Smooth muscle cell (in vitro differentiated cells): Measurements from ENCODE around the gene GPR149. TPM values are rescaled to one million over a fixed set of nuclear protein-coding genes. Genes with fewer than 3 reads are reported as not detected.

Experiments
- DNase-seq: peaks from one replicate; lab custom pipeline; 2025; ENCODE audit not compliant: unreplicated experiment; lab: John Stamatoyannopoulos, UW
- H2AFZ ChIP-seq: fragments of 200-600 bp; sonication (generic); 2 replicates; pipeline ENCODE4 v1.6.0; 2016; ENCODE audit warnings: antibody characterized with exemption, low read depth, mild to moderate bottlenecking
- H3F3A ChIP-seq: fragments of 200-600 bp; sonication (generic); 2 replicates; pipeline ENCODE4 v1.6.0; 2017; ENCODE audit warnings: antibody characterized with exemption, low read depth
- H3K27ac ChIP-seq: fragments of 200-600 bp; sonication (generic); 2 replicates; pipeline ENCODE4 v1.5.1; 2016; ENCODE audit warnings: low read depth, mild to moderate bottlenecking
- H3K27me3 ChIP-seq: fragments of 200-600 bp; sonication (generic); 2 replicates; pipeline ENCODE4 v1.6.1; 2016; ENCODE audit warnings: low read depth, mild to moderate bottlenecking
- H3K36me3 ChIP-seq: fragments of 200-600 bp; sonication (generic); 2 replicates; pipeline ENCODE4 v1.5.1; 2016; ENCODE audit warnings: low read depth
- H3K4me1 ChIP-seq: fragments of 200-600 bp; sonication (generic); 2 replicates; pipeline ENCODE4 v1.5.1; 2016; ENCODE audit warnings: low read depth
- H3K4me2 ChIP-seq: fragments of 200-600 bp; sonication (generic); 2 replicates; pipeline ENCODE4 v1.6.0; 2016; ENCODE audit warnings: mild to moderate bottlenecking
- H3K4me3 ChIP-seq: fragments of 200-600 bp; sonication (generic); 2 replicates; pipeline ENCODE4 v1.5.1; 2016; ENCODE audit warnings: mild to moderate bottlenecking
- H3K79me2 ChIP-seq: fragments of 200-600 bp; sonication (generic); 2 replicates; pipeline ENCODE4 v1.6.0; 2016; ENCODE audit warnings: low read depth, mild to moderate bottlenecking
- H3K9ac ChIP-seq: fragments of 200-600 bp; sonication (generic); 2 replicates; pipeline ENCODE4 v1.6.0; 2016; ENCODE audit warnings: low read depth
- H3K9me3 ChIP-seq: fragments of 200-600 bp; sonication (generic); replicated peaks from 2 replicates; pipeline ENCODE4 v1.5.1; 2016; ENCODE audit warnings: low read depth
- H4K20me1 ChIP-seq: fragments of 200-600 bp; sonication (generic); 2 replicates; pipeline ENCODE4 v1.6.0; 2016; ENCODE audit warnings: low read depth
- WGBS: methylation state at CpG from one replicate; pipeline ENCODE4 v1.1.7; 2016; ENCODE audit warnings: low lambda C conversion rate; 5-methylcytosine and 5-hydroxymethylcytosine counted together
- polyA plus RNA-seq: library from polyadenylated mRNA; unstranded; fragments of >200 nt; fragmentation: Nextera tagmentation; extraction: Ambion mirVana; gene quantifications from 2 replicates; pipeline ENCODE4 v1.2.1, GENCODE V29; 2016
- total RNA-seq: library from RNA; depleted of rRNA; stranded (reverse); fragments of >200 nt; gene quantifications from 2 replicates; pipeline ENCODE4 v1.2.3, GENCODE V29; 2014
- TF ChIP-seq, protein P1 (sequence below): fragments of 200-600 bp; sonication (generic); IDR thresholded peaks from 2 replicates; pipeline ENCODE4 v1.5.1; 2017; ENCODE audit warnings: borderline replicate concordance, mild to moderate bottlenecking, antibody characterized with exemption; ENCODE audit not compliant: insufficient read depth, poor library complexity, severe bottlenecking

The GPR149 gene
- total and polyA plus RNA-seq, 2 experiments from 2014 or later = not detected

DNA sequence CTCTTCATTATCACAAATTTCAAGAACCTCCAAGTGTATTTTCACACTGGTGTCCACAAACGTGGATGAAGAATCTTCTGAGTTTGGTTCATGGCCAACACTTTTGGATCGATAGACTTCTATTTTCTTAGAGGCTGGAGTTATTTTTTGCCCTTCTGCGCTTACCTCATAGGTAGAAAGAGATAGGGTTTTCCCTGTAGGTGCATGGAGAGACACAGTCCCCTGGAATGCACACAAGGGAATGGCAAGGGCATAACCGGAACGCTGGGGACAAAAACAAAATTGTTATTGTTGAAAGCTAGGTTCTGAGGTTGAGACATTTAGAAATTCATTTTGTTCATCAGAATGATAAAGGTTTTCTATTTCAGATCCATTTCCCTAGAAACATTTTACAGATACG lies 92.0 kb downstream of the GPR149 start:
- Histone ChIP-seq H3K4me3 (no peak overlapping the region), H3K36me3 (no peaks in the 10 kb centered on the region), H3K4me2 (no peak overlapping the region), H3K27ac (no peak overlapping the region), H3K79me2 (no peaks in the 10 kb centered on the region), H3K9ac (no peak overlapping the region), H4K20me1 (no peaks in the 10 kb centered on the region), H2AFZ (no peak overlapping the region), H3K9me3 (no peaks in the 10 kb centered on the region), H3K4me1 (no peaks in the 10 kb centered on the region), H3F3A (no peaks in the 10 kb centered on the region), H3K27me3 (no peaks in the 10 kb centered on the region)
- WGBS = 94% methylated on average over 6 of the region's 6 CpGs
- no peak for DNase-seq
- TF ChIP-seq, protein P1, sequence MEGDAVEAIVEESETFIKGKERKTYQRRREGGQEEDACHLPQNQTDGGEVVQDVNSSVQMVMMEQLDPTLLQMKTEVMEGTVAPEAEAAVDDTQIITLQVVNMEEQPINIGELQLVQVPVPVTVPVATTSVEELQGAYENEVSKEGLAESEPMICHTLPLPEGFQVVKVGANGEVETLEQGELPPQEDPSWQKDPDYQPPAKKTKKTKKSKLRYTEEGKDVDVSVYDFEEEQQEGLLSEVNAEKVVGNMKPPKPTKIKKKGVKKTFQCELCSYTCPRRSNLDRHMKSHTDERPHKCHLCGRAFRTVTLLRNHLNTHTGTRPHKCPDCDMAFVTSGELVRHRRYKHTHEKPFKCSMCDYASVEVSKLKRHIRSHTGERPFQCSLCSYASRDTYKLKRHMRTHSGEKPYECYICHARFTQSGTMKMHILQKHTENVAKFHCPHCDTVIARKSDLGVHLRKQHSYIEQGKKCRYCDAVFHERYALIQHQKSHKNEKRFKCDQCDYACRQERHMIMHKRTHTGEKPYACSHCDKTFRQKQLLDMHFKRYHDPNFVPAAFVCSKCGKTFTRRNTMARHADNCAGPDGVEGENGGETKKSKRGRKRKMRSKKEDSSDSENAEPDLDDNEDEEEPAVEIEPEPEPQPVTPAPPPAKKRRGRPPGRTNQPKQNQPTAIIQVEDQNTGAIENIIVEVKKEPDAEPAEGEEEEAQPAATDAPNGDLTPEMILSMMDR = no peak

DNA sequence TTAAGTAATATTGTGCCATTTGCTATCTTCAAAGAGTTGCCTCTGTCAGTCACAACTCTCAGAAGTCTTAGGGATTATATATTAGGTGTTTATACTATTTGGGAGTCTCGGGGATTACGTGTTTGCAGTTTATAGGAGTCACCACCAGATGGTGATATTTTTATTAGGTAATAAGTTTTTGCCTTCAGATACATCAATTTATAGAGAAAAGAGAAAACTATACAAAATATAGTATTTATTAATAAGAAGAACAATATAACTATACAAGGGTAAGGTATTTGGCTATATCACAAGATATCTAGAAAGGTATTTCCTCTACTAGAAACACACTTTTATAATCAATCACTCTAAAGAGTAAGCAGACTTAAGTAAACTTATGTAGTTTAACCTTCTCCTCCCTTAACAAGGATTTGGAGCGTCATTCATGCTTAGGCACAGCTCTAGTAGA lies 95.0 kb downstream of the GPR149 start:
- DNase-seq = no peak
- Histone ChIP-seq H3K4me2 (no peak overlapping the region), H4K20me1 (no peaks in the 10 kb centered on the region), H3K9ac (no peak overlapping the region), H3K27me3 (no peaks in the 10 kb centered on the region), H3K79me2 (no peaks in the 10 kb centered on the region), H3K36me3 (no peaks in the 10 kb centered on the region), H3F3A (no peaks in the 10 kb centered on the region), H3K9me3 (no peaks in the 10 kb centered on the region), H3K27ac (no peak overlapping the region), H2AFZ (no peak overlapping the region), H3K4me3 (no peak overlapping the region), H3K4me1 (no peaks in the 10 kb centered on the region)
- WGBS = 18% methylated on average over 3 of the region's 3 CpGs
- TF ChIP-seq, protein P1 = peak; percentile 69

DNA sequence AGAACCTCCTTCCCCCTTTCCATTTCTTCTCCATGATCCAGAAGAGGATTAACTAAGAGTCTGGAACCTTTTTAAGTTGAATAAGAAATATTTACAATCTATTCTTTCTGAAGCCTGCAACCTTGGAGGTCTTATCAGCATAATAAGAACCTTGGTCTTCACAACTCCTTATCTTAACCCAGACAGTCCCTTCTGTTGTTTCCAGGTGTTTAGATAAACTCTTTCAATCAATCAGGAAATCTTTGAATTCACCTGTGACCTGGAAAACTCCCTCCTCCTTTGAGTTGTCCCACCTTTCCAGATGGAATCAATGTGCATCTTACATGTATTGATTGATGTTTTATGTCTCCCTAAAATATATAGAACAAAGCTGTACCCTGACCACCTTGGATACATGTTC lies 102.1 kb downstream of the GPR149 start:
- Histone ChIP-seq H3K4me2 (no peak overlapping the region), H3K9me3 (no peaks in the 10 kb centered on the region), H2AFZ (no peak overlapping the region), H3K9ac (no peak overlapping the region), H3K79me2 (peaks cover 12% of the 10 kb centered on the region), H4K20me1 (no peaks in the 10 kb centered on the region), H3F3A (no peaks in the 10 kb centered on the region), H3K4me1 (peaks cover 6% of the 10 kb centered on the region), H3K4me3 (no peak overlapping the region), H3K36me3 (no peaks in the 10 kb centered on the region), H3K27me3 (no peaks in the 10 kb centered on the region), H3K27ac (no peak overlapping the region)
- TF ChIP-seq, protein P1 = no peak
- no peak for DNase-seq

DNA sequence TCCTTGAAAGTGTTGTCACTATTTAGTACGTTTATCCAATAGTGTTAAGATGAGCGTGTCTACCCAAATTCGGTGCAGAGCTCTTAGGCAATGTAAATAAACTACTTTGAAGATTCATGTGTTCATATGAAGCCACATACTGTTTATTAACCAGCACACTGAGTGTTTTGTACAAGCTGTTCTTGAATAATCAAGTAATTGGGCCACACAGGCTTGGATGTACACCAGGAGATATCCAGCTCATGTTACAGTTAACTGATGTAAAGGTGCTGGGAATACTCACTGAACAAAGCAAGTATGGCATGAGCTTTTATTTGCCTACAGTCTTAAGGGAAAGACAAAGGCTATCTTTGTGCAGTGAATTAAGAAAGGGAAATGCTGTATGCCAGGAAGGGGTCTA lies 105.1 kb downstream of the GPR149 start:
- Histone ChIP-seq H2AFZ (peak overlapping the region; percentile 92), H3K9me3 (no peaks in the 10 kb centered on the region), H4K20me1 (peaks cover 20% of the 10 kb centered on the region), H3F3A (no peaks in the 10 kb centered on the region), H3K27ac (peak overlapping the region; percentile 88), H3K4me2 (peak overlapping the region; percentile 85), H3K27me3 (no peaks in the 10 kb centered on the region), H3K4me3 (peak overlapping the region; percentile 84), H3K79me2 (peaks cover 41% of the 10 kb centered on the region), H3K36me3 (no peaks in the 10 kb centered on the region), H3K9ac (peak overlapping the region; percentile 91), H3K4me1 (peaks cover 15% of the 10 kb centered on the region)
- no peak for DNase-seq
- 88% methylated on average over 3 of the region's 3 CpGs for WGBS
- TF ChIP-seq, protein P1 = no peak
